ENCODE measurements around the gene CCDC71.

Gene CCDC71

DNA sequence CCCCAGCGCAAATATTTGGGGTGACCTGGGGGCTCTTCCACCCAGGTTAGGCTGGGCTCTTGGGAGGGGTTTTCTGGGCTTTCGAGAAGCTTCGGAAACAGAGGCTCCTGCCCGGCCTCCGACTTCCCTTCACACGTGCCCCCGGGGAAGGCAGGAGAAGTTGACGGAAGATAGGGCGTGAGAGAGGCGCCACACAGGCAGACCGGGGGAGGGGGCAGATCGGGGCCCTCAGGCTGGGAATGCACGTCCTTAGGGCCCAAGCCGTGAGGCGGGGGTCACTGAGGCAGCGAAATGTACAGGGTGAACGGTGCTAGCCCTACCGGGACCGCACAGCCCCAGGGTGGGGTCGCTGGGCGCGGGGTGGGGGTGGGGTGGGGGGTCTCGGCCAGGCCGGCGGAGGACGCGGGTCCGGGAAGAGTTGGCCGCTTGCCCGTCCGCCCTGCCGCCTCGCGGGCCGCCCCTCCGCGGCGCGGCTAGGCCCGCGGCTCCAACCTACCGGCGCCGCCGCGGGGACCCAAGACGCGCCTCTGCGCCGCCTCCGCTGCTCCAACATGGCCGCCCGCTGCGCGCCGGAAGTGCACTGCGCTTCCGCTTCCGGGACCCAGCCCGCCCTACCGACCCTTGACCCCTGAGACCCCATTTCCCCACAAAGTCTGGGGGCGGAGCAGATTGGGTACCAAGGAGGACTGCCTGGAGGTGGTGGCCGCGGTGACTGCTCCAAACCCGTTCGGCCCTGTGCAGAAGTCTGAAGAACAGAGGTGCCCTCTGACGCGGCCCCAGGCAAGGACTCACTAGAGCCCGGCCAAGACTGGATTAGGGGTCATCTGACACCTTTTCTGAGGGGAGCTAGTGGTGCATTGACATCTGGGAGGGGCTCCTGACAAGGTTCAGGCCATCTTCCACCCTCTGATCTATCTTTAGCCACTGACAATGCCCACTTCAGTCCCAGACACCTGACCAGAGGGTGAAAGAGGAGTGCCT is at the start of gene CCDC71:
CCDC71 (minus strand) TSS at position 561 of the 981 bp plus-strand sequence. CDS start 2,123 bp downstream, outside the sequence.
- DNase-seq (ENCODE audit: low spot score) = peak; percentile 72

DNA sequence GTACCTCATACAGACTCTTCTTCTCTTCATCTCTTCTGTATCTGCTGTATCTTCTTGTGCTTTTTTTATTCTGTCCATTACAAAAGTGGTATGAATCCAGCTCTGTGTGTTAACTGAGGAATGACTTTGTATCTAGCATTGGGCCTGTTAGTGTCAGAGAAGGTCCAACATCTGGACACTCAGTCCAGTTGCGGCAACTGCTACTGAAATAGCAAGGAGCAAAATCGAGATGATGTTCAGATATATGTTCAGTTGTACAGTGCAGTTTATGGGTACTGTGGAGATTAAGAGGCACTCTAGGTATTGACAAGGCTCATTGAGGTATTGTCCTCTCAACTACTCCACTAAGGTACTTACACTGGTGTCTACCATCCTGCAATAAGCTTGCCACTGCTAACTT is 47.9 kb upstream of the CCDC71 start:
- no peak for DNase-seq (ENCODE audit: low spot score)

DNA sequence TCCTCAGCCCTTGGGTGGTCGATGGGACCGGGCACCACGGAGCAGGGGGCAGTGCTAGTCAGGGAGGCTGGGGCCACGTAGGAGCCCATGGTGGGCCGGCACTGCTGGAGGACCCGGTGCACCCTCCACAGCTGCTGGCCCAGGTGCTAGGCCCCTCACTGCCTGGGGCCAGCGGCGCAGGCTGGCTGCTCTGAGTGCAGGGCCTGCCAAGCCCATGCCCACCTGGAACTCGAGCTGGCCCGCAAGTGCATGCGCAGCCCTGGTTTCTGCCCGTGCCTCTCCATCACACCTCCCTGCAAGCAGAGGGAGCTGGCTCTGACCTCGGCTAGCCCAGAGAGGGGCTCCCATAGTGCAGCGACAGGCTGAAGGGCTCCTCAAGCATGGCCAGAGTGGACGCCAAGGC is 47.4 kb upstream of the CCDC71 start:
- no peak for DNase-seq (ENCODE audit: low spot score)

- no peak for DNase-seq (ENCODE audit: low spot score)
Observed at GRCh38 chr3:49199900-49200281, 33.8 kb upstream of the CCDC71 start.

- peak; percentile 69 for DNase-seq (ENCODE audit: low spot score)
Observed at GRCh38 chr3:49199239-49199899, 33.2 kb upstream of the CCDC71 start.

GRCh38 chr3:49198611-49199230 is 32.6 kb upstream of the CCDC71 start:
- DNase-seq (ENCODE audit: low spot score) = no peak

- no peak for DNase-seq (ENCODE audit: low spot score)
Observed at GRCh38 chr3:49198161-49198560, 32.0 kb upstream of the CCDC71 start.

DNA sequence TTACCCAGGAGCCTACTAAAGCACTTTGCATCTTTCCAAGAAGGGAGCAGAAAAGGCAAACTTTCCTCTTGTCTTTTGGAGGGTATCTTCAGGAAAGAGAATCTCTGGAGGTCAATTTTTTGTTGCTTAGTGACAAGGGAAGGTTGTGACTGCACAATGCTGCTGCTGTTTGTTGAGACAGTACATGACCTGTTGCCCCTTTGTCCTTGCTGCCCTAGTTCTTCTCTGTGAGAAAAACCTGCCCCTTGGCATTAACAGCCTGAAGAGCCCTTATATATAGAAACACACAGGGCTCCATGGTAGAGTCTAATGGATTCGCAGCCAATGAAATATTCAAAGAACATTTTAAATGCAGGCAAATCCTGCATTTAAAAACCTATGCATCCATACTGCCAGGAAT is 25.6 kb upstream of the CCDC71 start:
- no peak for DNase-seq (ENCODE audit: low spot score)

DNA sequence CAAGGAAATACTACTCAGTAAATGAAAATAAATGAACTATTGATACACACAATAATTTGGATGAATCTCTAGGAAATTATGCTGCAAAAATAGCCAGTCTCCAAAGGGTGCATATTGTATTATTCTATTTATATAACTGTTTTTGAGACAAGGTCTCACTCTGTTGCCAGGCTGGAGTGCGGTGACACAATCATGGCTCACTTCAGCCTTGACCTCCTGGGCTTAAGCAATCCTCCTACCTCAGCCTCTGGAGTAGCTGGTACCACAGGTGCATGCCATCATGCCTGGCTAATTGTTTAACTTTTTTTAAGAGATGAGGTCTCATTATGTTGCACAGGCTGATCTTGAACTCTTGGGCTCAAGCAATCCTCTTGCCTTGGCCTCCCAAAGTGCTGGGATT is 17.7 kb upstream of the CCDC71 start:
- DNase-seq (ENCODE audit: low spot score) = peak; percentile 25

DNA sequence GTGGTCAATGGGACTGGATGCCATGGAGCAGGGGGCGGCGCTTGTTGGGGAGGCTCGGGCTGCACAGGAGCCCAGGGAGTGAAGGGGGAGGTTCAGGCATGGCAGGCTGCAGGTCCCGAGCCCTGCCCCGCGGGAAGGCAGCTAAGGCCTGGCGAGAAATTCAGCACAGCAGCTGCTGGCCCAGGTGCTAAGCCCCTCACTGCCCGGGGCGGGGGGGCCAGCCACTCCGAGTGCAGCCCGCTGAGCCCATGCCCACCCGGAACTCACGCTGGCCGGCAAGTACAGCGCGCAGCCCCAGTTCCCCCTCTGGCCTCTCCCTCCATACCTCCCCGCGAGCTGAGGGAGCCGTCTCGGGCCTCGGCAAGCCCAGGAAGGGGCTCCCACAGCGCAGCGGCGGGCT is 16.6 kb upstream of the CCDC71 start:
- no peak for DNase-seq (ENCODE audit: low spot score)

- peak; percentile 43 for DNase-seq (ENCODE audit: low spot score)
Observed at GRCh38 chr3:49181351-49181750, 15.2 kb upstream of the CCDC71 start.

- DNase-seq (ENCODE audit: low spot score) = no peak
Observed at GRCh38 chr3:49180116-49180515, 14.0 kb upstream of the CCDC71 start.

DNA sequence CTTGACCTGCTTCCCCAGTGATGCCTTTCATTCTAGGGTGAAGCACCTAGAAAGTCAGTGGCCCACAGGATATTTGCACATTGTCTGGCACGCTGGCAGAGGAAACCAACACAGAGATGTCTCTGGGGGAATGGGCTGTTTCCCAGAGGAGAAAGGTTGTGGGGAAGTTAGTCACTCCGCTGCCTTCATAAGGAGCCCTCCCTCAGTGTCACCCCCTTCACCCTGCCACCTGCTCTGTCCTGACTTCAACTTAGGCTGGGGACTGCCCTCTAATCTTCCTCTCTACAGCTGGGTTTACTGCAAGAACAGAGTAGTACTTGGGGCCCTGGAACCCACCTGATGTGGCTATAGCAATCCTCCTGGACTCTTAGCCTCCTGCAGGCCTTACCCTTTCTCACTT is 10.9 kb upstream of the CCDC71 start:
- DNase-seq (ENCODE audit: low spot score) = no peak

- DNase-seq (ENCODE audit: low spot score) = no peak
Observed at GRCh38 chr3:49175530-49175929, 9.4 kb upstream of the CCDC71 start.

DNA sequence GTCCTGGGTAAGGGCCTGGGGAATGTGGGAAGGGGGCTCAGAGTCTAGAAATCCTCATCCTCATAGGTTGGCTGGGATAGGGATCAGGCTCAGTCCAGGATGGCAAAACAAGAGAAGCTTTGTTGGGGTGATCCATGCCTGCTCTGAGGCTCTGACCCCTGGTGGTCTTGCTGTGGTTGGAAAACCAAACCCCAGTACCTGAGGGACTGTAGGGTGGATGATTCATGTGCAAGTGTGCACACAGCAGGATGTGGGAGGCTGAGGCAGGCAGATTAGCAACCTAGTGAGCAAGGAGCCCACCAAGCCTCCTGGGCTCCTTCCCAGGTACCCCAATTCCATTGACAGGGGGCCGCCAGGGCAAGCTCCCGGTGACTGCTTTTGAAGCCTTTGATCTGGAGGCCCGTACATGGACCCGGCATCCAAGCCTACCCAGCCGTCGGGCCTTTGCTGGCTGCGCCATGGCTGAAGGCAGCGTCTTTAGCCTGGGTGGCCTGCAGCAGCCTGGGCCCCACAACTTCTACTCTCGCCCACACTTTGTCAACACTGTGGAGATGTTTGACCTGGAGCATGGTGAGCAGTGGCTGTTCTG is 8.4 kb upstream of the CCDC71 start:
- DNase-seq (ENCODE audit: low spot score) = no peak

DNA sequence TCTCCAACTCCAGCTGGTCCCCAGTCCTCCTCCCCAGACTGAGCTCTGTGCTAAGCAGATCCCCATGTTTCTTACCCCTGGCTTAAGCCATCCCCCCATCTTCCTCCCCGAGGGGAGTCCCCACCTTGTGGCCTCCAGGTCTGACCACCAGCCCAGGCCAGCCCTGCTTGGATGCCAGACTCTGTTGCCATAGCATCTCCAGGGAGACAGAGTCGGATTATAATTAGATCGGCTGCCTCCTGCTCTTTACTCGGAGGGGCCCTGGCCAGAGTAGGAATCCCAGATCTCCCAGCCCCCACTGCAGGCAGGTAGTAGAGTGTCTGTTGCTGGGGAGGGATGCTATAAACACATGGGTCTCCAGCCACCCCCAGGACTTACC is 7.7 kb upstream of the CCDC71 start:
- no peak for DNase-seq (ENCODE audit: low spot score)

GRCh38 chr3:49173116-49173791 is 7.1 kb upstream of the CCDC71 start:
- DNase-seq (ENCODE audit: low spot score) = no peak

DNA sequence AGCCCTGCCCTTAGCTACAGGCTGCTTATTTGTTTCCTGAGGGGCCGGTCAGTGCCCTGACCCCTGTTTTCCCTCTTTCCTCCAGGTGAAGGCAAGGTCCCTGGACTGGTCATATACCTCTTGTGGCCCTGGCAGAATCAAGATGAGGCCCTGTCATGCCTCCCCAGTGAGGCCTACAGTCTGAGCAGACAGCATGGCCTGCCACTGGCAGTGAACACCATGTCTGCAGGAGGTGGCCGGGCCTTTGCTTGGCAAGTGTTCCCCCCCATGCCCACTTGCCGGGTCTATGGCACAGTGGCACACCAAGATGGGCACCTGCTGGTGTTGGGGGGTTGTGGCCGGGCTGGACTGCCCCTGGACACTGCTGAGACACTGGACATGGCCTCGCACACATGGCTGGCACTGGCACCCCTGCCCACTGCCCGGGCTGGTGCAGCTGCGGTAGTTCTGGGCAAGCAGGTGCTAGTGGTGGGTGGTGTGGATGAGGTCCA is 6.5 kb upstream of the CCDC71 start:
- no peak for DNase-seq (ENCODE audit: low spot score)

- no peak for DNase-seq (ENCODE audit: low spot score)
Observed at GRCh38 chr3:49171775-49172500, 5.8 kb upstream of the CCDC71 start.

DNA sequence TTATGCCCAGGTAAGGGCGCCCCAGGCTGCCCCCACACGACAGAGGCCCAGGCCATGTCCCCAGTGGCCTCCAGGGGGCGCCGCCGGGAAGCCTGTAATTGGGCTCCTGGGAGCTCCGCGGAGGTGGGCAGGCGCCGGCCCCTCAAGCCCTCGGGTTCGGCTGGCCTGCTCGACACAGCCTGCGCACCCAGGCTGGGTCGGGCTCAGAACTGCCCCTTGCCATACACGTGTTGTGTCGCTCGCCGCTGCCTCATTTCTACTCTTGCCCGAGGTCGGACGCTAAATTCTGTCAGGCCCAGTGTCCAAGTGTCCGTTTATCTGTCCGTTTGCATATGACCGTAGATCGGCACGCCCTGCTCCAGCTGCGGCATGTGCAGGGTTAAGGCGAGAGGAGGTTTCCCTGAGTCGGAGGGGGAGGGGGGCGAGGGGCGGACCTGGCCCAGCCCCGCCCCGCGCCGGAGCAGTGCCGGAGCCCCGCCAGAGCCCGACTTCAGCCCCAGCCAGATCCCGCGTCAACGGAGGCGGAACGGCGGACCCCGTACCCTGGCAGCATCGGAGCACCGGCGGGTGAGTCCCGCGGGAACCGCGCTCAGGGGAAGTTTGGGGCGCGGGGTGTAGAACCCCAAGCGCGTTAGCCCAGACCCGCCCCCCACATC is 5.1 kb upstream of the CCDC71 start, which contains the start of gene KLHDC8B:
KLHDC8B (plus strand) TSS at position 480 of the 656 bp plus-strand sequence. CDS start 1,172 bp downstream, outside the sequence.
- DNase-seq (ENCODE audit: low spot score) = peak; percentile 79

Measured in kidney tubule cell (primary cell).